Mammary epithelial cell (primary cell): ENCODE data around the gene ALDOB.

ENCODE experiments used
- CTCF ChIP-seq, 2 donors: IDR thresholded peaks in 1 of 2; conservative IDR thresholded peaks in 1 of 2; 2 replicates each; pipeline ENCODE4 v1.5.1; 2011 to 2012; ENCODE audit warnings: inconsistent platforms in 2 of 2, low read length in 2 of 2, mild to moderate bottlenecking in 2 of 2, control low read depth in 1 of 2, low read depth in 1 of 2; ENCODE audit not compliant: insufficient read depth in 1 of 2; ENCODE audit errors: extremely low read depth in 1 of 2
- EZH2 ChIP-seq: IDR thresholded peaks from 2 replicates; pipeline ENCODE4 v1.6.1; 2012; ENCODE audit warnings: low read length, inconsistent platforms, borderline replicate concordance

DNA sequence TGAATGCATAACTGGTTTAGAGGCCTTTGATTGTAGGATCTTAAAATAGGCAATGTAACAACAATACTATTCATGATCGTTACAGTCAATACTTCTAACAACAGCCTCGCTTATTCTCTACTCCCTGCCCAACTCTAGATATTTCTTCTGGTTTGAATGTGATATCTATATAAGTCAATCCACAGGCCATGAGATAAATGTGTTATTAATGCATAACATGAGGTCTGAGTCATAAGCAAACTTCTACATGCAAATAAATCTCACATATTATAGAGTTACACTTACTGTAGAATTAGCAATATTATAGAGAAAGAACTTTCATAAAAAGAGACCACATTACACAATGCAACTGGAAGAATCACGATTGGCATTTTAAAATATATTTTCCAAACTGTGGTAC is 2.9 kb upstream of the ALDOB start:
- TF ChIP-seq CTCF (conservative IDR thresholded peaks at IDR 0.05 in 1 of 2, IDR thresholded peaks at IDR 0.05 in 1 of 2; ENCODE audit: extremely low read depth in 1 of 2, insufficient read depth in 1 of 2, low read depth in 1 of 2, low read length in 2 of 2) (no peak), EZH2 (no peak)
